MM.1S (cell line): ENCODE data around the gene CNGA3.

Experiments
- DNase-seq: peaks from one replicate; pipeline ENCODE4 v3.0.0-alpha.2; 2015
- H2AFZ ChIP-seq: fragments of 300-600 bp; sonication (generic); 2 replicates; pipeline ENCODE4 v1.6.0; 2016; ENCODE audit warnings: antibody characterized with exemption, low read length
- H3F3A ChIP-seq: fragments of 300-600 bp; sonication (generic); 2 replicates; pipeline ENCODE4 v1.6.1; 2016; ENCODE audit warnings: mild to moderate bottlenecking, antibody characterized with exemption, low read length, moderate library complexity, mixed read lengths; ENCODE audit not compliant: insufficient read depth
- H3K27ac ChIP-seq: fragments of 300-600 bp; sonication (generic); 2 replicates; pipeline ENCODE4 v1.5.1; 2016; ENCODE audit warnings: mild to moderate bottlenecking, low read length
- H3K27me3 ChIP-seq: fragments of 300-600 bp; sonication (generic); replicated peaks from 2 replicates; pipeline ENCODE4 v1.6.0; 2016; ENCODE audit warnings: low read length; ENCODE audit not compliant: insufficient read depth
- H3K36me3 ChIP-seq: fragments of 300-600 bp; sonication (generic); replicated peaks from 2 replicates; pipeline ENCODE4 v1.6.1; 2016; ENCODE audit warnings: mild to moderate bottlenecking, low read length, mixed read lengths; ENCODE audit not compliant: insufficient read depth
- H3K4me1 ChIP-seq: fragments of 300-600 bp; sonication (generic); 2 replicates; pipeline ENCODE4 v1.6.1; 2016; ENCODE audit warnings: low read length, mixed read lengths
- H3K4me2 ChIP-seq: fragments of 300-600 bp; sonication (generic); 2 replicates; pipeline ENCODE4 v1.6.0; 2016; ENCODE audit warnings: low read depth, low read length
- H3K4me3 ChIP-seq: fragments of 300-600 bp; sonication (generic); 2 replicates; pipeline ENCODE4 v1.5.1; 2016; ENCODE audit warnings: low read length, mixed read lengths
- H3K79me2 ChIP-seq: fragments of 300-600 bp; sonication (generic); 2 replicates; pipeline ENCODE4 v1.6.1; 2016; ENCODE audit warnings: mixed run types, low read length, mixed read lengths
- H3K9ac ChIP-seq: fragments of 300-600 bp; sonication (generic); 2 replicates; pipeline ENCODE4 v1.6.1; 2016; ENCODE audit warnings: low read length, mixed read lengths
- H3K9me2 ChIP-seq: fragments of 300-600 bp; sonication (generic); replicated peaks from 2 replicates; pipeline ENCODE4 v1.6.1; 2016; ENCODE audit warnings: mild to moderate bottlenecking, low read length, mixed read lengths; ENCODE audit not compliant: insufficient read depth
- H3K9me3 ChIP-seq: fragments of 300-600 bp; sonication (generic); replicated peaks from 2 replicates; pipeline ENCODE4 v1.6.1; 2016; ENCODE audit warnings: mild to moderate bottlenecking, low read length, mixed read lengths; ENCODE audit not compliant: insufficient read depth
- H4K20me1 ChIP-seq: fragments of 300-600 bp; sonication (generic); 2 replicates; pipeline ENCODE4 v1.6.1; 2016; ENCODE audit warnings: mild to moderate bottlenecking, low read length, moderate library complexity, mixed read lengths; ENCODE audit not compliant: insufficient read depth
- CTCF ChIP-seq: fragments of 300-600 bp; sonication (generic); IDR thresholded peaks from 2 replicates; pipeline ENCODE4 v1.5.1; 2016; ENCODE audit warnings: antibody characterized with exemption, low read length, mixed read lengths
- EZH2 ChIP-seq: fragments of 300-600 bp; sonication (generic); optimal IDR thresholded peaks from 2 replicates; pipeline ENCODE3; 2017; ENCODE audit warnings: low read depth, mild to moderate bottlenecking, antibody characterized with exemption, low read length, mixed read lengths
- EZH2phosphoT487 ChIP-seq: fragments of 300-600 bp; sonication (generic); IDR thresholded peaks from 2 replicates; pipeline ENCODE4 v1.6.1; 2018; ENCODE audit warnings: antibody characterized with exemption, low read length

CNGA3 gene

GRCh38 chr2:98379311-98380202, 33.3 kb downstream of the CNGA3 start:
- H3K4me2 ChIP-seq: no peak overlapping the region
- H3K9ac ChIP-seq: no peak overlapping the region
- no peaks in the 10 kb centered on the region for H3K4me1 ChIP-seq
- no peaks in the 10 kb centered on the region for H3F3A ChIP-seq
- no peak for DNase-seq
- no peaks in the 10 kb centered on the region for H3K9me2 ChIP-seq
- H3K36me3 ChIP-seq: no peaks in the 10 kb centered on the region
- no peaks in the 10 kb centered on the region for H4K20me1 ChIP-seq
- H3K27me3 ChIP-seq: no peaks in the 10 kb centered on the region
- no peak for TF ChIP-seq EZH2phosphoT487
- no peak for TF ChIP-seq CTCF
- TF ChIP-seq EZH2: no peak
- no peak overlapping the region for H3K27ac ChIP-seq
- no peak overlapping the region for H3K4me3 ChIP-seq
- no peaks in the 10 kb centered on the region for H3K79me2 ChIP-seq
- no peak overlapping the region for H2AFZ ChIP-seq
- no peaks in the 10 kb centered on the region for H3K9me3 ChIP-seq

- H3K4me3 ChIP-seq: no peak overlapping the region
- no peak for DNase-seq
- H2AFZ ChIP-seq: no peak overlapping the region
- no peaks in the 10 kb centered on the region for H3K27me3 ChIP-seq
- no peaks in the 10 kb centered on the region for H3K79me2 ChIP-seq
- H3K4me2 ChIP-seq: no peak overlapping the region
- no peaks in the 10 kb centered on the region for H3K4me1 ChIP-seq
- no peaks in the 10 kb centered on the region for H4K20me1 ChIP-seq
- H3K36me3 ChIP-seq: no peaks in the 10 kb centered on the region
- no peak overlapping the region for H3K9ac ChIP-seq
- TF ChIP-seq EZH2phosphoT487 (no peak), EZH2 (no peak), CTCF (no peak)
- no peaks in the 10 kb centered on the region for H3K9me3 ChIP-seq
- no peaks in the 10 kb centered on the region for H3F3A ChIP-seq
- no peak overlapping the region for H3K27ac ChIP-seq
- no peaks in the 10 kb centered on the region for H3K9me2 ChIP-seq
These were observed 33.9 kb downstream of the CNGA3 start for GRCh38 chr2:98380203-98380535.

- Histone ChIP-seq H3K9me3 (no peaks in the 10 kb centered on the region), H3K36me3 (no peaks in the 10 kb centered on the region), H3K27me3 (no peaks in the 10 kb centered on the region), H2AFZ (no peak overlapping the region), H3K4me3 (no peak overlapping the region), H3K79me2 (no peaks in the 10 kb centered on the region), H3K27ac (no peak overlapping the region), H3K4me1 (no peaks in the 10 kb centered on the region), H4K20me1 (no peaks in the 10 kb centered on the region), H3K9ac (no peak overlapping the region), H3F3A (no peaks in the 10 kb centered on the region), H3K9me2 (no peaks in the 10 kb centered on the region), H3K4me2 (no peak overlapping the region)
- TF ChIP-seq EZH2 (no peak), CTCF (no peak), EZH2phosphoT487 (no peak)
- no peak for DNase-seq
These were observed 35.2 kb downstream of the CNGA3 start for GRCh38 chr2:98381494-98381893.
